Bronchial epithelial cell (primary cell): ENCODE data around the gene OPCML. TPM values are rescaled to one million over a fixed set of nuclear protein-coding genes. Genes with fewer than 3 reads are reported as not detected.

Experiments used
- DNase-seq: peaks from one replicate; pipeline ENCODE4 v3.0.0-alpha.2; 2010; ENCODE audit warnings: low read depth
- FAIRE-seq: peaks from 2 replicates; lab custom pipeline; 2011; peaks lifted over from hg19 to GRCh38; lab: Jason Lieb, UNC
- H3K27me3 ChIP-seq: 2 replicates; pipeline ENCODE4 v1.5.1; 2011; ENCODE audit warnings: low read length; ENCODE audit not compliant: control insufficient read depth, insufficient read depth
- H3K36me3 ChIP-seq: 2 replicates; pipeline ENCODE4 v1.5.1; 2011; ENCODE audit warnings: low read length; ENCODE audit not compliant: control insufficient read depth, insufficient read depth
- H3K4me3 ChIP-seq: 2 replicates; pipeline ENCODE4 v1.5.1; 2011; ENCODE audit warnings: mild to moderate bottlenecking, low read depth, low read length, control low read depth
- total RNA-seq: library from RNA; depleted of rRNA; stranded (reverse); fragments of >200 nt; gene quantifications from 2 replicates; pipeline ENCODE4 v1.2.1, GENCODE V29; 2014
- TF ChIP-seq, protein P1 (sequence below): IDR thresholded peaks from 2 replicates; pipeline ENCODE4 v1.5.1; 2011; ENCODE audit warnings: mild to moderate bottlenecking, moderate library complexity, low read length, control low read depth, inconsistent platforms; ENCODE audit not compliant: insufficient read depth, severe bottlenecking

The OPCML gene
- total RNA-seq, 1 donor from 2014 or later, result not detected

DNA sequence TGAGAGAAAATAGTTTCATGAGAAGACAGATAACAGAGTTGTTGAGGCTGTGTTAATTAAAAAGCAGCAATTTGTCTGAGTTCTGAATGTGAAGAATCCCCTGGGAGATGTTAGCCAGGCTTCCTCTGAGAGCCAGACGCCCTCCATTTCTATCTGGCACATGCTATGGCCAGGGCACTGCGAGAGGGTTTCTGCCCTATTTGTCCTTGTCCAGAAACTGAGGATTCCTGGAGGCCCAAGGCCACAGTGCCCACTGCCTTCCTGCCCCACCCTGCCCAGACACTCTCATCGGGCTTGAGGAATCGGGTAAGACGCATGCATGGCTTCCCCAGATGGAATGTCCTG lies 484.6 kb downstream of the OPCML start:
- TF ChIP-seq, protein P1, sequence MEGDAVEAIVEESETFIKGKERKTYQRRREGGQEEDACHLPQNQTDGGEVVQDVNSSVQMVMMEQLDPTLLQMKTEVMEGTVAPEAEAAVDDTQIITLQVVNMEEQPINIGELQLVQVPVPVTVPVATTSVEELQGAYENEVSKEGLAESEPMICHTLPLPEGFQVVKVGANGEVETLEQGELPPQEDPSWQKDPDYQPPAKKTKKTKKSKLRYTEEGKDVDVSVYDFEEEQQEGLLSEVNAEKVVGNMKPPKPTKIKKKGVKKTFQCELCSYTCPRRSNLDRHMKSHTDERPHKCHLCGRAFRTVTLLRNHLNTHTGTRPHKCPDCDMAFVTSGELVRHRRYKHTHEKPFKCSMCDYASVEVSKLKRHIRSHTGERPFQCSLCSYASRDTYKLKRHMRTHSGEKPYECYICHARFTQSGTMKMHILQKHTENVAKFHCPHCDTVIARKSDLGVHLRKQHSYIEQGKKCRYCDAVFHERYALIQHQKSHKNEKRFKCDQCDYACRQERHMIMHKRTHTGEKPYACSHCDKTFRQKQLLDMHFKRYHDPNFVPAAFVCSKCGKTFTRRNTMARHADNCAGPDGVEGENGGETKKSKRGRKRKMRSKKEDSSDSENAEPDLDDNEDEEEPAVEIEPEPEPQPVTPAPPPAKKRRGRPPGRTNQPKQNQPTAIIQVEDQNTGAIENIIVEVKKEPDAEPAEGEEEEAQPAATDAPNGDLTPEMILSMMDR, result no peak
- DNase-seq, result no peak
- Histone ChIP-seq H3K4me3 (no peak overlapping the region), H3K27me3 (no peaks in the 10 kb centered on the region), H3K36me3 (no peaks in the 10 kb centered on the region)
- FAIRE-seq, result no peak

DNA sequence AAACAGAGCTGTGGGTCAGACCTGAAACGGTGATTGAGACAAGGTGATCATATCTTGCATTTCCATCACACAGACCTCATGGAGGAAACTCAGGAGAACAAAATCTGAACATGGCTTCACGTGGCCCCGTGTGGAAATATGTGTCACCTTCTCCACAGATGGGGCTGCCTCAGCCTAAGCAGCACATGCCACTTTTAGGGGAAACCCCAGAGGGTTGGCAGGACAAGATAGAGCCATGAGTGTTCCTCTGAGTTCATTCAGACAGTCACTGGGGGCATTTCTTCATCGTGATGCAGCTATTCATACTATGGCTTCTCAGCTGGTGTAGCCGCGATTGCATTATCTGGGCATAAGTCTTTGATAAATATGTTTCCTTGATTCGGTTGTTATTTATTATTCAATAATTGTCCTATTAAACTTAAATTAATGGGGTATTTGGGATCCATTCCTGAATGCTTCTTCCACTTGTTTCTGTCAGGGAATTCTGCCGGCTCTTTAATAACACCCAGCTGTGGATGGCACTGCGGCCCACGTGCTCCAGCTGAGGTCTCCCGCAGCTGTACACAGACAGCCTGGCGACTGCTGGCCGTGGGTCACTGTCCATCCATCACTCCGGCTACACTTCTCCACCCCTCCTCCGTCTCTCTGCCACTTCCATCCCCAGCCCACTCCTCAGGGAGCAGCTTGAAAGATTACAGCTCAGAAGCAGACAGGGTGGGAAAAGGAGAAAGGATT lies 485.1 kb downstream of the OPCML start:
- H3K36me3 ChIP-seq, result no peaks in the 10 kb centered on the region
- no peaks in the 10 kb centered on the region for H3K27me3 ChIP-seq
- no peak for FAIRE-seq
- TF ChIP-seq, protein P1, result no peak
- no peak overlapping the region for H3K4me3 ChIP-seq
- no peak for DNase-seq

DNA sequence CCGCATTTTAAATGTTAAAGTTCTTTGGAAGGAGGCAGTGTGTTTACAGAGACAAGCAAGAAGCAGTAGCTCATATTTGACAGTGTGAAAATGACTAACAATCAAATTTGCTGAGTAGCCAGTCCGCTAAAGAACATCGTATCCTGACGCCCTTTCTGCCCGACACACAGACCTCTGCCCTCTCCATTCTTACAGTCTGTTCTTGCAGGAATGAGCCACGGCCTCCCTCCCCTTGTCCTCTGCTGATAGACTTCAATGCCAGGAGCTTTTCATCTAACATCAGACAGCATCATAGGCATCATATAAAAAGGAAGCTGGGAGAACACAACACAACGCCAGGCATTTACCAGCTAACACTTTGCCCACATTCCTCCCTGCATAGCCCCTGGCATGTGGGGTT lies 486.0 kb downstream of the OPCML start:
- Histone ChIP-seq H3K4me3 (no peak overlapping the region), H3K36me3 (no peaks in the 10 kb centered on the region), H3K27me3 (no peaks in the 10 kb centered on the region)
- TF ChIP-seq, protein P1, result no peak
- DNase-seq (no peak), FAIRE-seq (no peak)

DNA sequence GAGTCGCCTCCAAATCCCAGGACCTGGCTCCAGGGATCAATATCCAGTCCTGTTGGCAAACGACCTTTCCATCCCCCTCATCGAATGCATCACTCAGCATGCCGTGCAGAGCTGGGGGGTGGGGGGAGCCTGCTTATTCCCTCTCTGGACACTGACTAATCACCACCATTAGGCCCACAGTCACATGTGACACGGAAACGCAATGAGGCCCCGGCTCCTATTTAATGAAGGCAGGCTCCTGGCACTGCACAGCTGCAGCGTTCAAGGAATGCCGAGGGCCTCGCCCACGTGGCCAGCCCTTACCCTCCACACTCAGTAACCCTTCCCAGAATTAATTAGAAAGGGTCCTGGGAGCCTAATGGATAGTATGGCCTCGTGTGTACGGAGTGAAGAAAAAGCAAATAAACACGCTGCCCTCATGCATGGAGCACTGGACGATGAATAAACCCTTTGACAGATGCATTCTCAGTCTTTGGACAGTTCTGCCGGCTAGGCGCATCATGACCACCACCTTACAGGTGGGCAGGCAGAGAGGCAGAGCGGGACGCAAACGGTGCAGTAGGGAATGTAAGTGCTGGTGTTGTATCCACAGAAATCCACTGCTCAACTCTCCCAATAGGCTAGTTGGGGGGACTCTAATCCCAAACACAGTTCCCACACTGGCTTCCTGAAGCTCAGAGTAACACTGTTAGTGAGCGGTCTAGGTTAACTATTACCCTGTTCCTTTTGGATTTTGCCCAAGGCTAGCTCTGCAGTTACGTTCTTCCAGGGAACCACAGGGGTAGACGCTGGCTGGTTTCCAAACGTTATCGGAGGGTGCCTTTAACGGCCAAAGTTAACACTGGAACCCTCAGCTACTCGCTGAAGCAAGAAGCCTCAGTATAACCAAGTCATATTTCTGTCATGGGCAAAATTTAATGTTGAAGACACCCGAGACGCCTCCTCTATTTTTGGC lies 490.1 kb downstream of the OPCML start:
- Histone ChIP-seq H3K27me3 (no peaks in the 10 kb centered on the region), H3K36me3 (no peaks in the 10 kb centered on the region), H3K4me3 (no peak overlapping the region)
- FAIRE-seq, result peak; percentile 13
- no peak for DNase-seq
- TF ChIP-seq, protein P1, result no peak

DNA sequence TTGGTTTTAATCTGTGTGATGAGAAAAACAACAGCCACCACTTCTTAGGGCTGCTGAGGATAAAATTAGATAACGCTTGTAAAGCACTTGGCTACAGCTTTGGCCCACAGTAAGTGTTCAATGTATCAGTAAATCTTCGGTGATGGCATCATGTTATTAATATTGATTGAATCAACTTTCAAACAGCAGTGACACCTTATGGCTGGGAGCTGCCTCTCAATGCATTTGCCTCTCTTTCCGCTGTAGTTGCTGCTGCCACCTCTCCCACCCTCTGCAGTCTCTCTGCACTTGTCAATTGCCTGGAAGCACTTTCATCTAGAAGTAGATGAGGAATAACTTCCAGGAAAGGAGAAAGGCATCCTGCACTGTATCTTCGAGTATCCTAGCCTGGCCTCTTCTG lies 491.1 kb downstream of the OPCML start:
- Histone ChIP-seq H3K4me3 (no peak overlapping the region), H3K27me3 (no peaks in the 10 kb centered on the region), H3K36me3 (no peaks in the 10 kb centered on the region)
- no peak for FAIRE-seq
- TF ChIP-seq, protein P1, result no peak
- DNase-seq, result no peak
